ENCODE results near the gene ZNRF3. TPM values are rescaled to one million over a fixed set of nuclear protein-coding genes. Genes with fewer than 3 reads are reported as not detected.

The ZNRF3 gene
- polyA plus RNA-seq, 1 donor (not counting 4 experiments of a cell fraction or from before 2014, with no cell fraction given): 2.6 TPM

GRCh38 chr22:28953976-28954880 is 70.9 kb downstream of the ZNRF3 start:
- no peaks in the 10 kb centered on the region for H3K4me1 ChIP-seq (ENCODE audit: control insufficient read depth, extremely low read depth, insufficient read depth, low read length)
- no peaks in the 10 kb centered on the region for H3K9me3 ChIP-seq (ENCODE audit: control insufficient read depth, low read depth, low read length)
- no peak overlapping the region for H3K27ac ChIP-seq (ENCODE audit: control insufficient read depth, insufficient read depth, low read length)
- no peaks in the 10 kb centered on the region for H3K9me1 ChIP-seq (ENCODE audit: control insufficient read depth, extremely low read depth, insufficient read depth, low read length)
- no peak for TF ChIP-seq EZH2 (IDR thresholded peaks at IDR 0.05; ENCODE audit: low read length)
- no peak for TF ChIP-seq CTCF (optimal IDR thresholded peaks at IDR 0.05 in 1 of 3, IDR thresholded peaks at IDR 0.05 in 1 of 3, conservative IDR thresholded peaks at IDR 0.05 in 1 of 3; ENCODE audit: extremely low read depth in 1 of 3, insufficient read depth in 2 of 3, low read length in 3 of 3)
- no peak overlapping the region for H2AFZ ChIP-seq (ENCODE audit: control insufficient read depth, low read length)
- no peak overlapping the region for H3K4me3 ChIP-seq (ENCODE audit: control insufficient read depth in 2 of 3, extremely low read depth in 1 of 3, insufficient read depth in 2 of 3, low read depth in 1 of 3, low read length in 3 of 3)
- FAIRE-seq (no peak), DNase-seq (ENCODE audit: low read depth, low spot score) (no peak)
- H4K20me1 ChIP-seq (ENCODE audit: control insufficient read depth, extremely low read depth, insufficient read depth, low read length): peaks cover 9% of the 10 kb centered on the region
- peaks cover 0 to 4% of the 10 kb centered on the region in 2 experiments for H3K36me3 ChIP-seq (ENCODE audit: control insufficient read depth in 2 of 2, extremely low read depth in 1 of 2, insufficient read depth in 2 of 2, low read length in 2 of 2)
- H3K4me2 ChIP-seq (ENCODE audit: control insufficient read depth, extremely low read depth, insufficient read depth, low read depth, low read length): no peak overlapping the region
- H3K27me3 ChIP-seq (ENCODE audit: control insufficient read depth, extremely low read depth, insufficient read depth, low read length): no peaks in the 10 kb centered on the region
- peaks cover 5% of the 10 kb centered on the region for H3K79me2 ChIP-seq (ENCODE audit: control insufficient read depth, insufficient read depth, low read length)
- H3K9ac ChIP-seq (ENCODE audit: control insufficient read depth, extremely low read depth, insufficient read depth, low read length): no peak overlapping the region
- dilution Hi-C loops (cut with MboI; ENCODE audit: extremely low pct_ligation_motif_present, low sequenced_read_pairs): no loop called here

DNA sequence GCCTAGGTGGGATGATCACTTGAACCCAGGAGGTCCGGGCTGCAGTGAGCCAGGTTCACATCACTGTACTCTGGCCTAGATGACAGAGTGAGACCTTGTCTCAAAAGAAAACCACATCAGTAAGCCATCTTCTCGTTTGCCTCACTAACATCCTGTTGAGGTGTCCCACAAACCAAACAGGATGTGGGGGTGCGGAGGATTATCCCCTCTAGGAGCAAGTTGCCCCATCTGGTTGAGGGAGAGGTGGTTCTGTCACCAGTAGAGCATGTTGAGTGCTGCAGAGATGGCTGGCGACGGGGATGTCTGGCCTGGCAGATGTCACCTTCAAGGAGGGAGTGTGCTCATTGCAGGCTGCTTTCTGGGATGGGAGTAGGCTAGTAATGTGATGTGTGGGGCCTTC is 72.4 kb downstream of the ZNRF3 start:
- DNase-seq (ENCODE audit: low read depth, low spot score) (no peak), FAIRE-seq (no peak)
- Histone ChIP-seq H3K27me3 (ENCODE audit: control insufficient read depth, extremely low read depth, insufficient read depth, low read length) (no peaks in the 10 kb centered on the region), H3K4me1 (ENCODE audit: control insufficient read depth, extremely low read depth, insufficient read depth, low read length) (no peaks in the 10 kb centered on the region), H3K4me2 (ENCODE audit: control insufficient read depth, extremely low read depth, insufficient read depth, low read depth, low read length) (no peak overlapping the region), H3K9me1 (ENCODE audit: control insufficient read depth, extremely low read depth, insufficient read depth, low read length) (no peaks in the 10 kb centered on the region), H3K9ac (ENCODE audit: control insufficient read depth, extremely low read depth, insufficient read depth, low read length) (no peak overlapping the region), H3K9me3 (ENCODE audit: control insufficient read depth, low read depth, low read length) (no peaks in the 10 kb centered on the region), H2AFZ (ENCODE audit: control insufficient read depth, low read length) (no peak overlapping the region), H4K20me1 (ENCODE audit: control insufficient read depth, extremely low read depth, insufficient read depth, low read length) (peaks cover 9% of the 10 kb centered on the region), H3K79me2 (ENCODE audit: control insufficient read depth, insufficient read depth, low read length) (peaks cover 5% of the 10 kb centered on the region), H3K27ac (ENCODE audit: control insufficient read depth, insufficient read depth, low read length) (no peak overlapping the region), H3K4me3 (ENCODE audit: control insufficient read depth in 2 of 3, extremely low read depth in 1 of 3, insufficient read depth in 2 of 3, low read depth in 1 of 3, low read length in 3 of 3) (no peak overlapping the region), H3K36me3 (ENCODE audit: control insufficient read depth in 2 of 2, extremely low read depth in 1 of 2, insufficient read depth in 2 of 2, low read length in 2 of 2) (peaks cover 0 to 4% of the 10 kb centered on the region in 2 experiments)
- dilution Hi-C loops (cut with MboI; ENCODE audit: extremely low pct_ligation_motif_present, low sequenced_read_pairs): no loop called here
- no peak for TF ChIP-seq CTCF (optimal IDR thresholded peaks at IDR 0.05 in 1 of 3, IDR thresholded peaks at IDR 0.05 in 1 of 3, conservative IDR thresholded peaks at IDR 0.05 in 1 of 3; ENCODE audit: extremely low read depth in 1 of 3, insufficient read depth in 2 of 3, low read length in 3 of 3)
- no peak for TF ChIP-seq EZH2 (IDR thresholded peaks at IDR 0.05; ENCODE audit: low read length)
